Measurements from ENCODE around the gene PLPPR2. TPM values are rescaled to one million over a fixed set of nuclear protein-coding genes. Genes with fewer than 3 reads are reported as not detected.
"Not testable (repeated sequence)": the region's sequence is repeated elsewhere in the genome, so short reads cannot be mapped to it uniquely, and the experiment has no call there.

Gene PLPPR2
- total and polyA plus RNA-seq, 2 experiments from 2014 or later, result 25.9 to 41.7 TPM

DNA sequence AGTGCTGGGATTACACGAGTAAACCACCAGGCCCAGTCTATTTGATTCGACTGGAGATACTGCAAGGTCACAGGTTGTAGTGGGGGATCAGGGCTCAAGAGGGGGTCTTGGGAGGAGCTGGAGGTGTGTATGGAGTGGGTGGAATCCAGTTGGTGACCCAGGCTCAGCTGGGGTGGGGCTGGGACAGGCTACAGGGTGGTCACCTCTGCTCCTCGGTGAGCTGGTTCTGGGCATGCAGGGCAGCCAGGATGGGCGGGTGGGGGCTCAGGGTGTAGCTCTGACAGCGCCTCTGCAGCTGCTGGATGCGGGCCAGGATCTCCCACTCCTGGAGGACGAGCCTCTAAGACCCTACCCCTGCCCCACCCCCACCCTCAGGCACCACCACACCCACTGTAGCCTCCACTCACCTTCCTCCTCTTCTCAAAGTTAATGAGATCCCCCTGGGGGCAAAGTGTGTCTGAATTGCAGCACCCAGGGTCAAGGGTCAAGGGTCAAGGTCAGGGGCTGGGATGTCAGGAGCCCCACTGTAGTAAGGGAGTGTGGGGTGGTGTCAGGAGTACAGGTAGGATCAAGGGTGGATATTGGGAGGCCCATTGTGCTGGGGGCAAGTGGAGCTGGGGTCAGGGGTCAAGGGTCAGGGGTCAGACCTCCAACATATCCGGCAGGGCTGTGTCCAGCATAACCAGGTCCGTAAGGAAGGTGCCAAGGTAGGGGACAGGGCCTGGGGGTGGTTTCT lies 46.7 kb downstream of the PLPPR2 start:
- 88% methylated on average over 4 of the region's 9 CpGs for WGBS (ENCODE audit: low lambda C conversion rate, missing lambda C conversion rate)
- DNase-seq (ENCODE audit: low spot score), result no peak
- H3K9me3 ChIP-seq (ENCODE audit: low read depth), result no peaks in the 10 kb centered on the region
- H3K36me3 ChIP-seq (replicated peaks; ENCODE audit: insufficient read depth, low read depth), result no peaks in the 10 kb centered on the region
- H4K20me1 ChIP-seq (ENCODE audit: insufficient read depth, poor library complexity, severe bottlenecking), result no peaks in the 10 kb centered on the region
- no peak overlapping the region for H3K4me3 ChIP-seq
- no peak overlapping the region for H2AFZ ChIP-seq
- no peaks in the 10 kb centered on the region for H3K27me3 ChIP-seq
- H3K4me1 ChIP-seq (ENCODE audit: insufficient read depth), result no peaks in the 10 kb centered on the region
- H3K79me2 ChIP-seq, result no peaks in the 10 kb centered on the region
- no peak for TF ChIP-seq EZH2phosphoT487 (IDR thresholded peaks at IDR 0.05; ENCODE audit: low read depth, severe bottlenecking, unreplicated experiment)
- TF ChIP-seq, protein P1, sequence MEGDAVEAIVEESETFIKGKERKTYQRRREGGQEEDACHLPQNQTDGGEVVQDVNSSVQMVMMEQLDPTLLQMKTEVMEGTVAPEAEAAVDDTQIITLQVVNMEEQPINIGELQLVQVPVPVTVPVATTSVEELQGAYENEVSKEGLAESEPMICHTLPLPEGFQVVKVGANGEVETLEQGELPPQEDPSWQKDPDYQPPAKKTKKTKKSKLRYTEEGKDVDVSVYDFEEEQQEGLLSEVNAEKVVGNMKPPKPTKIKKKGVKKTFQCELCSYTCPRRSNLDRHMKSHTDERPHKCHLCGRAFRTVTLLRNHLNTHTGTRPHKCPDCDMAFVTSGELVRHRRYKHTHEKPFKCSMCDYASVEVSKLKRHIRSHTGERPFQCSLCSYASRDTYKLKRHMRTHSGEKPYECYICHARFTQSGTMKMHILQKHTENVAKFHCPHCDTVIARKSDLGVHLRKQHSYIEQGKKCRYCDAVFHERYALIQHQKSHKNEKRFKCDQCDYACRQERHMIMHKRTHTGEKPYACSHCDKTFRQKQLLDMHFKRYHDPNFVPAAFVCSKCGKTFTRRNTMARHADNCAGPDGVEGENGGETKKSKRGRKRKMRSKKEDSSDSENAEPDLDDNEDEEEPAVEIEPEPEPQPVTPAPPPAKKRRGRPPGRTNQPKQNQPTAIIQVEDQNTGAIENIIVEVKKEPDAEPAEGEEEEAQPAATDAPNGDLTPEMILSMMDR (IDR thresholded peaks at IDR 0.05; ENCODE audit: poor library complexity), result no peak
- TF ChIP-seq EZH2 (IDR thresholded peaks at IDR 0.05; ENCODE audit: borderline replicate concordance), result no peak
- H3K27ac ChIP-seq, result no peak overlapping the region
- no peaks in the 10 kb centered on the region for H3K9me2 ChIP-seq (replicated peaks; ENCODE audit: insufficient read depth)
- H3K4me2 ChIP-seq, result no peak overlapping the region

DNA sequence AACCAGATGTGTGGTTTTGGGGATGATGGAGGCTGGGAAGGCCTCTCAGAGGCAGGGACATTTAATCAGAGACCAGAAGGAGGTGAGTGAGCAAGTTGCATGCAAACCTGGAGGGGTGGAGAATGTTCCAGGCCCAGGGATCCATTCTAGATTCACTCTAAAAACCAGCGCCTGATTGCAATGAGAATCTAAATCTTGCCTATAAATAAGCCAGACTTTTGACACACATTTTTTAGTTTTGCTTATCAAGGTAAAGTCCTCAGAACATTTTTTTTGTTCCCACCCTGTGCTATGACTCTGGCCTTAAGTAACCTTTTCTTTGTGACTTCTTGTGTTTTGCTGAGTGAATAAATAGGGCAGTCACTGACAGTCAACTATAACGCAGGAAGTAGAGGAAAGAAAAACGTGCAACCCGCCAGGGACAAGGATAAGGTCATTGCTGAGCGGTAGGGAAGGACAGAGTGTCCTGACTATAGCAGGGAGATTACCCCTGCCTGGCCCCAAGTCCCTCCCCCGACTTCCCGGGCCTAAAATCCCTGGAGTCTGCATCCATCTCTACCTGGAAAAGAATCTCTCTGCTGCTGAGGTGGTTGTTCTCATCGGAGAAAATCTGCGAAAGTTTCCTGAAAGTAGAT lies 49.5 kb downstream of the PLPPR2 start:
- 78% methylated on average over 9 of the region's 9 CpGs for WGBS (ENCODE audit: low lambda C conversion rate, missing lambda C conversion rate)
- Histone ChIP-seq H3K27me3 (no peaks in the 10 kb centered on the region), H3K27ac (peak overlapping the region; percentile 45), H3K4me2 (no peak overlapping the region), H3K36me3 (replicated peaks; ENCODE audit: insufficient read depth, low read depth) (no peaks in the 10 kb centered on the region), H2AFZ (no peak overlapping the region), H3K79me2 (no peaks in the 10 kb centered on the region), H4K20me1 (ENCODE audit: insufficient read depth, poor library complexity, severe bottlenecking) (no peaks in the 10 kb centered on the region), H3K9me2 (replicated peaks; ENCODE audit: insufficient read depth) (no peaks in the 10 kb centered on the region), H3K4me1 (ENCODE audit: insufficient read depth) (no peaks in the 10 kb centered on the region), H3K9me3 (ENCODE audit: low read depth) (no peaks in the 10 kb centered on the region), H3K4me3 (no peak overlapping the region)
- DNase-seq (ENCODE audit: low spot score), result peak; percentile 39
- TF ChIP-seq EZH2phosphoT487 (IDR thresholded peaks at IDR 0.05; ENCODE audit: low read depth, severe bottlenecking, unreplicated experiment), result no peak
- TF ChIP-seq EZH2 (IDR thresholded peaks at IDR 0.05; ENCODE audit: borderline replicate concordance), result no peak
- TF ChIP-seq, protein P1 (IDR thresholded peaks at IDR 0.05; ENCODE audit: poor library complexity), result no peak

DNA sequence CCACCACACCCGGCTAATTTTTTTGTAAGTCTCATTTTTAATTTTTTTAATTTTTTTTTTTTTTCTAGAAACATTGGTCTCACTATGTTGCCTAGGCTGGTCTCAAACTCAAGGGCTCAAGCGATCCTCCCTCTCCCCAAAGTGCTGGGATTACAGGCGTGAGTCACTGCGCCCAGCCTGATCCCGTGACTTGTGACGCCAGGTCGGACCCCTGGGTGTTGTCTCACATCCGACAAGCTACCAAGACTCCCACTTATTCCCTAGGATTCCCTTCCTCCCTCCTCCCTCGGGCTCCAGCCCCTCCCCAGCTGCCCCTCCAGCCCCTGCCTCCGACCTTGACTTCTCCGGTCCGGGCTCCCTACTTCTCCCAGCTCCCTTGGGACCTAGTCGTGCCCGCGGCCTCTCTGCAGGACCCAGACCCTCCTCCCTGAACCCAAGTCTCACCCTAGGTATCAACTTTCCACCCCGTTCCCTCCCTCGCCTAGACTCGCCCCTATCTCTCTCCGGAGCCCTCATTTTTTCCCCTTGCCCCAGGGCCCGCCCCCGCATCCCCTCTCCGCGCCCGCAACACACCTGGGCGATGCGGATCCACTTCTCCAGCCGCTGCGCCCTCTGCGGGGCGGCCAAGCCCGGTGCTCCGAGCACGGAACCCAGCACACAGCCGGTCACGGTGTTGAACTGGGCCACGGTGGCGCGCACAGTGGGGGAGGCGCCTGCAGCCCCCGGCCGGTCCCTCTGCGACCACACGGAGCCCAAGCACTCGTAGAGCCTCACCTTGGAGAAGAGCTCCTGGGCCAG lies 50.8 kb downstream of the PLPPR2 start:
- Histone ChIP-seq H2AFZ (no peak overlapping the region), H3K4me2 (no peak overlapping the region), H3K9me3 (ENCODE audit: low read depth) (no peaks in the 10 kb centered on the region), H3K79me2 (no peaks in the 10 kb centered on the region), H3K27ac (no peak overlapping the region), H3K4me1 (ENCODE audit: insufficient read depth) (no peaks in the 10 kb centered on the region), H3K4me3 (no peak overlapping the region), H4K20me1 (ENCODE audit: insufficient read depth, poor library complexity, severe bottlenecking) (no peaks in the 10 kb centered on the region), H3K27me3 (no peaks in the 10 kb centered on the region), H3K9me2 (replicated peaks; ENCODE audit: insufficient read depth) (no peaks in the 10 kb centered on the region), H3K36me3 (replicated peaks; ENCODE audit: insufficient read depth, low read depth) (no peaks in the 10 kb centered on the region)
- DNase-seq (ENCODE audit: low spot score), result no peak
- TF ChIP-seq EZH2 (IDR thresholded peaks at IDR 0.05; ENCODE audit: borderline replicate concordance) (no peak), EZH2phosphoT487 (IDR thresholded peaks at IDR 0.05; ENCODE audit: low read depth, severe bottlenecking, unreplicated experiment) (no peak)
- TF ChIP-seq, protein P1 (IDR thresholded peaks at IDR 0.05; ENCODE audit: poor library complexity), result no peak
- WGBS (ENCODE audit: low lambda C conversion rate, missing lambda C conversion rate), result 89% methylated on average over 24 of the region's 44 CpGs

DNA sequence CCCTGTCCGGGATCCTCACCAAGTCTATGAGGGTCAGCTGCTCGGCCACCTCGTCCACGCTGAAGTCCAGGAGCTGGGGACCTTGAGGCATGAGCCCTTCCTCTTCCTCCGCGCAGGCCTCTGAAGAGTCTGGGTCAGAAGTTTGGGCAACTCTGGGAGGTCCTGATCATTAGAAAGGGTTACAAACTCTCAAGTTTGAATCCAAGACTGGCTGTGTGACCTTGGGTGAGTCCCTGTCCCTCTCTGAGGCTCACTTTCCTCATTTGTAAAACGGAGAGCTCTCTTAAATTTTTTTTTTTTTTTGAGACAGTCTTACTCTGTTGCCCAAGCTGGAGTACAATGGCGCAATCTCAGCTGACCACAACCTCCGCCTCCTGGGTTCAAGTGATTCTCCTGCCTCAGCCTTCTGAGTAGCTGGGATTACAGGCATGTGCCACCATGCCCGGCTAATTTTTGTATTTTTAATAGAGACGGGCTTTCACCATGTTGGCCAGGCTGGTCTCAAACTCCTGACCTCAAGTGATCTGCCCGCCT lies 51.5 kb downstream of the PLPPR2 start:
- H3K79me2 ChIP-seq; H3K36me3 ChIP-seq (replicated peaks; ENCODE audit: insufficient read depth, low read depth); H4K20me1 ChIP-seq (ENCODE audit: insufficient read depth, poor library complexity, severe bottlenecking); H3K27me3 ChIP-seq; H3K4me3 ChIP-seq; H3K9me3 ChIP-seq (ENCODE audit: low read depth); DNase-seq (ENCODE audit: low spot score); H3K4me2 ChIP-seq; H2AFZ ChIP-seq; H3K9me2 ChIP-seq (replicated peaks; ENCODE audit: insufficient read depth); H3K27ac ChIP-seq; H3K4me1 ChIP-seq (ENCODE audit: insufficient read depth): not testable (repeated sequence)
- WGBS (ENCODE audit: low lambda C conversion rate, missing lambda C conversion rate), result 95% methylated on average over 12 of the region's 12 CpGs

All from hepatocyte (in vitro differentiated cells).